Measurements from ENCODE around the gene ARRDC2. TPM values are rescaled to one million over a fixed set of nuclear protein-coding genes. Genes with fewer than 3 reads are reported as not detected.
A peak's percentile ranks its signal among the peaks of the same experiment; 100 is the strongest.

The ARRDC2 gene
- total and polyA plus RNA-seq, 2 donors (not counting 1 experiment from before 2014, with no cell fraction given) = 131 to 639 TPM

DNA sequence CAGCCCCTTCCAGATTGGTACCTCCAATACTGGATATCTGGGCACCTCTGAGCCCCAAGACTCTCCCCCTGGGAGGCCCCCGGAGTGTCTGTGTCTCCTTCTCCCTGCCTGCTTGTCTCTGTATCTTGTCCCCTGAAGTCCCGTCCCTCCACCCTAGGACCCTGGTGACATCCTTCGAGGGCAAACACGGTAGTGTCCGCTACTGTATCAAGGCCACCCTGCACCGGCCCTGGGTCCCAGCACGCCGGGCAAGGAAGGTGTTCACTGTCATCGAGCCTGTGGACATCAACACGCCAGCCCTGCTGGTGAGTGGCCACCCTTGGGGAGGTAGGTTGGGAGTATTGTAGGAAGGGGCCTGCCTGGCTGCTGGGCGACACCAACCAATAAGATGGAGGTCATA, 844 bp downstream of the ARRDC2 start:
- POLR2A ChIA-PET = interaction anchor here (0.6 to 10.2 kb wide), 11 partner anchors 8 to 271 kb away, joined by 3 to 137 read pairs (median 12); partner anchors contain the start of gene IL12RB1
- H3K27me3 Mint-ChIP-seq = no peaks in the 10 kb centered on the region

More for the DNA sequence above, 844 bp downstream of the ARRDC2 start:
- peaks cover 35% of the 10 kb centered on the region for H4K20me1 ChIP-seq (ENCODE audit: control insufficient read depth, insufficient read depth, low read length, poor library complexity, severe bottlenecking)
- H3K9me3 Mint-ChIP-seq (ENCODE audit: insufficient read depth) = no peaks in the 10 kb centered on the region
- H3K27me3 ChIP-seq (replicated peaks in 1 of 4; ENCODE audit: control extremely low read depth in 1 of 4, control insufficient read depth in 3 of 4, insufficient read depth in 4 of 4, low read length in 3 of 4) = no peaks in the 10 kb centered on the region
- H3K9ac ChIP-seq (ENCODE audit: low read length) = peak overlapping the region; percentile 63
- DNase-seq (peak; percentile 40), ATAC-seq (ENCODE audit: low read depth) (no peak)
- H3K4me1 Mint-ChIP-seq = peaks cover 44% of the 10 kb centered on the region
- H3K27ac Mint-ChIP-seq = peak overlapping the region; percentile 94
- WGBS (ENCODE audit: insufficient coverage) = 92% methylated on average over 11 of the region's 11 CpGs
- peak overlapping the region; percentile 71 to 93 for H3K27ac ChIP-seq (ENCODE audit: low read length in 2 of 2)
- peaks cover 38% of the 10 kb centered on the region for H3K79me2 ChIP-seq (ENCODE audit: control insufficient read depth, insufficient read depth, low read length)
- peak overlapping the region in 4 of 5 experiments; percentile 44 to 68 (median 52) for H3K4me3 ChIP-seq (ENCODE audit: control extremely low read depth in 1 of 5, extremely low read depth in 1 of 5, insufficient read depth in 1 of 5, low read depth in 2 of 5, low read length in 4 of 5)
- no peak overlapping the region for H2AFZ ChIP-seq (ENCODE audit: insufficient read depth, low read depth, low read length, poor library complexity, severe bottlenecking)
- TF ChIP-seq, protein P1, sequence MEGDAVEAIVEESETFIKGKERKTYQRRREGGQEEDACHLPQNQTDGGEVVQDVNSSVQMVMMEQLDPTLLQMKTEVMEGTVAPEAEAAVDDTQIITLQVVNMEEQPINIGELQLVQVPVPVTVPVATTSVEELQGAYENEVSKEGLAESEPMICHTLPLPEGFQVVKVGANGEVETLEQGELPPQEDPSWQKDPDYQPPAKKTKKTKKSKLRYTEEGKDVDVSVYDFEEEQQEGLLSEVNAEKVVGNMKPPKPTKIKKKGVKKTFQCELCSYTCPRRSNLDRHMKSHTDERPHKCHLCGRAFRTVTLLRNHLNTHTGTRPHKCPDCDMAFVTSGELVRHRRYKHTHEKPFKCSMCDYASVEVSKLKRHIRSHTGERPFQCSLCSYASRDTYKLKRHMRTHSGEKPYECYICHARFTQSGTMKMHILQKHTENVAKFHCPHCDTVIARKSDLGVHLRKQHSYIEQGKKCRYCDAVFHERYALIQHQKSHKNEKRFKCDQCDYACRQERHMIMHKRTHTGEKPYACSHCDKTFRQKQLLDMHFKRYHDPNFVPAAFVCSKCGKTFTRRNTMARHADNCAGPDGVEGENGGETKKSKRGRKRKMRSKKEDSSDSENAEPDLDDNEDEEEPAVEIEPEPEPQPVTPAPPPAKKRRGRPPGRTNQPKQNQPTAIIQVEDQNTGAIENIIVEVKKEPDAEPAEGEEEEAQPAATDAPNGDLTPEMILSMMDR (IDR thresholded peaks at IDR 0.05) = no peak
- no peak for TF ChIP-seq EZH2 (IDR thresholded peaks at IDR 0.05; ENCODE audit: borderline replicate concordance, insufficient read depth, low read depth, low read length, poor library complexity, severe bottlenecking)
- peaks cover 2 to 51% of the 10 kb centered on the region in 2 experiments for H3K36me3 ChIP-seq (replicated peaks in 1 of 2; ENCODE audit: control extremely low read depth in 1 of 2, control insufficient read depth in 1 of 2, extremely low read depth in 1 of 2, insufficient read depth in 2 of 2, low read length in 1 of 2)
- H3K4me1 ChIP-seq (ENCODE audit: control insufficient read depth in 2 of 2, insufficient read depth in 2 of 2, low read length in 2 of 2) = peaks cover 22 to 33% of the 10 kb centered on the region in 2 donors
- intact Hi-C loops (cut with micrococcal nuclease) = loop anchor here (1.0 kb wide), 1 partner anchor 36 kb away; no protein-coding TSS in a partner anchor
- peak overlapping the region; percentile 95 for H3K4me2 ChIP-seq (replicated peaks; ENCODE audit: low read depth, low read length, poor library complexity, severe bottlenecking)
- H3K9me3 ChIP-seq (ENCODE audit: control extremely low read depth in 1 of 3, control insufficient read depth in 2 of 3, insufficient read depth in 1 of 3, low read length in 2 of 3) = peaks cover 0 to 5% (median 0%) of the 10 kb centered on the region in 3 donors
- peak overlapping the region; percentile 98 for H3K4me3 Mint-ChIP-seq
- CTCF ChIA-PET = interaction anchor here (1.1 to 23.7 kb wide), 8 partner anchors 8 to 150 kb away, joined by 3 to 345 read pairs (median 14); partner anchors contain the start of gene CCDC124

Data from B cell (primary cell).